ENCODE results near the gene DCUN1D5.
A peak's percentile ranks its signal among the peaks of the same experiment; 100 is the strongest.

DCUN1D5 gene

DNA sequence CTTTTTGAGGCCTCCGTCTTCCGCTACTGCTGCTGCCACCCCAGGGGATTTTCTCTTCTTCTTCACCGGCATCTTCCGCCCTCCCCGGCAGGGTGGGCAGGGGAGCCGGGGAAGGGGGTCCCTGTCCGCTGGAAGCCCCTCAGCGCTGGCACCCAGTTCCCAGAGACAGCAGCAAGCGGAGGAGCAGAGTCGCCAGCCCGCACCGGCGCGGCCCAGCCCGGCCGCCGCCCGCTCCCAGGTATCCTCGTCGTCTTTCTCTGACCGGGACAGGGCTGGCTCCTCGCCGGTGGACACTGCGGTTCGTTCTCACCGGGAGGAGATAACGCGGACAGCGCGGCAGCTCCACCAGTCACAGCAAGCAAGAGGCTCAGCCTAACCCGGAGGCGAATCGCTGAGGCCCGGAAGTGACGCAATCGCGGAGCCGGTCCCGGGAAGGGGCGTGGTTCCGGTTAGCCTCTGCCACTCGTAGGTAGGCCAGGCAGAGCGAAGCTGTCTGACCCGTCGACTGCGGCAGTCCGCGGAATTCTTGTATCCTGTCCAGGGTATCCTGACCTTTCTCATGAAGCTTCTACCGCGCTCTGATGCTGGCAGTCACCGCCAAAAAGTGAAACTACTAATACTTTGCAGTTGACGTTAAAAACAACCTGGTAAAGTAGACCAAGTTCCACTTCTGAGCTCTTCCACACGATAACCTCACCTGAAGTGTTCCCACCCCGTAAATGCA, at the start of gene DCUN1D5:
Gene DCUN1D5 (minus strand): TSS at position 360 of the 724 bp plus-strand sequence. CDS start 288 bp downstream, at position 72.
- DNase-seq: peak; percentile 95
- in situ Hi-C loops (cut with HindIII; ENCODE audit: low pct_ligation_motif_present, low pct_unique_long_range_greater_than_20kb, low sequenced_read_pairs): no loop called here

- DNase-seq: no peak
- in situ Hi-C loops (cut with HindIII; ENCODE audit: low pct_ligation_motif_present, low pct_unique_long_range_greater_than_20kb, low sequenced_read_pairs): no loop called here
Measured at GRCh38 chr11:103125462-103125861, 33.5 kb upstream of the DCUN1D5 start.

GRCh38 chr11:103114836-103115235, 22.9 kb upstream of the DCUN1D5 start:
- in situ Hi-C loops (cut with HindIII; ENCODE audit: low pct_ligation_motif_present, low pct_unique_long_range_greater_than_20kb, low sequenced_read_pairs): no loop called here
- no peak for DNase-seq

- no peak for DNase-seq
- in situ Hi-C loops (cut with HindIII; ENCODE audit: low pct_ligation_motif_present, low pct_unique_long_range_greater_than_20kb, low sequenced_read_pairs): no loop called here
Measured at GRCh38 chr11:103112364-103112763, 20.4 kb upstream of the DCUN1D5 start.

DNA sequence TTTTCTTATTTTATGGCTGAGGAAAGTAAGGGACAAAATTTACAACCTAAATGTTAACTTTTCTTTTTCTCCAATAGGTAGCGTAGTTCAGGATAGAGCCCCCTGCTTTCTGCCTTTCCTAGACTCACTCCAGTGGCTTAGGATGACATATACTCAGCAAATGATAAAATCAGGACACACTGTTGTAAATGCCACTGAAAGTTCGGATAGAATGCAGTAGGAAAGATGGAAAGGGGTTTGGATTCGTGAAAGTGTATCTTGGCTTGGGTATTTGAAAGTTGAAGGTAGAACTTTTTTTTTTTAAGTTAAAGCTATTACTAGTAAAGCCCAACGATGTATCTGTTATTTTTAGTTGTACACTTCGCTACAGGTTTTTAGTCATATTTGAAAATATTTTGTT, 19.4 kb upstream of the DCUN1D5 start:
- DNase-seq: no peak

DNA sequence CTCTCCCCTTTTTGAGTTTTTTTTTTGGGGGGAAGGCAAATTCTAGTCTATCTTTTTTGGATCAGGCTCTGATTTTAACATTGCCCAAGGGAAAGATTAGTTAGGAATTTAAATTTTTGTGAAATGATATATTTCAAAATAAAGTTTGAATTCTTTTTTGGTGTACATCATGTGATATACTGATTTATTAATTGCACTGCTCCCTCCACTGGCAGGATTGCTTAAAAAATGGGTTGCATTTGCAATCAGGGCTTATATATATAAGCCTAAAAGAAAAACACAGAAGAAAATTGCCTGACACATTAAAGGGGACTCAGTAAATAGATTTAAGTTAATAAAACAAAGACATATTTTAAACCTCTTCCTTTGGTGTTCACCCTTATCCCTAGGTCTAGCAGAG, 18.4 kb upstream of the DCUN1D5 start:
- peak; percentile 45 for DNase-seq
- in situ Hi-C loops (cut with HindIII; ENCODE audit: low pct_ligation_motif_present, low pct_unique_long_range_greater_than_20kb, low sequenced_read_pairs): no loop called here

More for the DNA sequence above, 19.4 kb upstream of the DCUN1D5 start:
- in situ Hi-C loops (cut with HindIII; ENCODE audit: low pct_ligation_motif_present, low pct_unique_long_range_greater_than_20kb, low sequenced_read_pairs): no loop called here

- peak; percentile 35 for DNase-seq
- in situ Hi-C loops (cut with HindIII; ENCODE audit: low pct_ligation_motif_present, low pct_unique_long_range_greater_than_20kb, low sequenced_read_pairs): no loop called here
Measured at GRCh38 chr11:103109818-103110388, 17.9 kb upstream of the DCUN1D5 start.

DNA sequence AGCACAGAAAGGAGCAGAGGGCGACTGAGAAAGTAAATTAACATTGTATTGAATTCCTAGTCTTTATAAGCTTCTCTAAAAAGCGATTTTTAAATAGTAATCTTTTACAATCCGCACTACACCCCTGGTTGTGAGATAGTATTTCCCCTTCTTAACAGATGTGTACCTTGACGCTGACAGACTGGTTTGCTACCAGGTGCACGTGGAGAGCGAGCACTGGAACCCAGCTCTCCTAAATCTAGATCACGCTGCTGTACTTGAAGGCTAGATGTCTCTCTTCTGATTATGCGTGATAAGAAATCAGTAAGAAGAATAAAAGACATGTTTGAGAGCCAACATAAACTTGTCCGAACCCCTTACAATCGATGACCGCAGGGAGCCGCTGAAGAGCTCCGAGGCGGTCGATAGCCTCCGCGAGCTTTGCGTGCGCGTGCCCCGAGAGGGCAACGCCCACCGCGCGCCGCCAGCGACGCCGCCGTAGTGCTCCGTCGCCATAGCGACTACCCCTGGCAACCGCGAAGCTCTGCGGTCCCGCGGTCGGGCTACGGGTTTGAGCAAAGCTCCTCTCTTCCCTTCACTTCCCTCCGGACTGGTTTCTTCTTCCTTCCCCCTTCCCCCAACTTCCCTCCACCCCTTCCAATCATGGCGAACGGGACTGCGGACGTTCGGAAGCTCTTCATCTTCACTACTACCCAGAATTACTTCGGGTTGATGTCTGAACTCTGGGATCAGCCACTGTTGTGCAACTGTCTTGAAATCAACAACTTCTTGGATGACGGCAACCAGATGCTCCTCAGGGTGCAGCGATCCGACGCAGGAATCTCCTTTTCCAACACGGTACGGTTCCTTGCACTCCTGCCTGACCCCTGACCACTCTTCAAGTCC, 17.2 kb upstream of the DCUN1D5 start, which contains the start of gene DYNC2H1:
Gene DYNC2H1 (plus strand): TSS at position 494 of the 885 bp plus-strand sequence. CDS start 149 bp downstream, at position 643.
- in situ Hi-C loops (cut with HindIII; ENCODE audit: low pct_ligation_motif_present, low pct_unique_long_range_greater_than_20kb, low sequenced_read_pairs): no loop called here
- DNase-seq: peak; percentile 91

GRCh38 chr11:103097279-103097678, 5.3 kb upstream of the DCUN1D5 start:
- in situ Hi-C loops (cut with HindIII; ENCODE audit: low pct_ligation_motif_present, low pct_unique_long_range_greater_than_20kb, low sequenced_read_pairs): no loop called here
- no peak for DNase-seq

DNA sequence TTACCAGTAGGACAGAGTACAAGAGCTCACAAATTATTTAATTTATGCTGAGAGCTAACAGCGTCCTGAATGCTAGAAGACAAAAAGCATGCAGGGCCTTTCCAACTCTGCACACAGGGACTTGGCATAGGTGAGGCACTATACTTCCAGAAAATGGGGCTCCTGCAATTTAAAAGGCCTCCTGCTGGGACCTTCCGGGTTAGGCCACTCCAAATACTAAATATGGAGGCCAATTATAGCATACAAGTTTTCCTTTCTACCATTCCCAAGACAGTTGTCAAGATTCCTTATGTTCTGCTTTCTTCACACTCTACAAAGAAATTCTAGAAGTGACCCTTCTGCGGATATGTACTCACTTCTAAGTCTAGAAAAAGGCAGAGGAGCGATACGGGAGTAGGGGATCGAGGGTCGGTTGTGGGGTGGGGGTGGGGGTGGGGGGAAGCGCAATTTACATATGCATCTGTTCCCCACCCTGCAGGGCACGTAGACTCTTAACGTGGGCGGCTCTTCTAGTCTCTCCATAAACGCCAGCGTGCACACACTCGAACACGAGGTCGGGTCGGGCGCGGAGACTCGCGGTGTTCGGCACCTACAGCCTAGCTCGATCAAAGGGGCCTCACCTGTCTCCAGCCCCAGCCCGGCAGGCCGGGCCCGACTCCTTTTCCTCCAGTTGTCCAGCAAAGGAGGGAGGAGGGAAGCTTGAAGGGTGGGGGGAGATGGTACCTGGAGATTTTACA, 728 bp downstream of the DCUN1D5 start:
- DNase-seq: peak; percentile 44
- in situ Hi-C loops (cut with HindIII; ENCODE audit: low pct_ligation_motif_present, low pct_unique_long_range_greater_than_20kb, low sequenced_read_pairs): no loop called here

DNA sequence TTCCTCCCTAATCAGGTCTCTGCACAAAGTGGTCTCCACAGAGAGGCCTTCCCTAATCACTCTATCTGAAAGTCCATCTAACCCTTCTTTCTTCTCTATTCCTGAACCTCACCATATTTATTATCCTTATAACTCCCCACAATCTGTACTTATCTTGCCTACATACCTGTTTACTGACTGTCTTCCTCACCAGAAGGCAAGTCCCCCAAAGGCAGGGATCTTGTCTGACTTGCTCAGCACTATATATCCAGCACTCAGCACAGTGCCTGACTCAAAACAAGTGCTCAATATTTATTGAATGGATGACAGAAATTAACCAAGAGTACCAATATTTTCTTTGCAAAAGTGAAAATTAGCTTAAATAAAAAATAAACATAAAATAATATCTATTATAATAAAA, 5.5 kb downstream of the DCUN1D5 start:
- in situ Hi-C loops (cut with HindIII; ENCODE audit: low pct_ligation_motif_present, low pct_unique_long_range_greater_than_20kb, low sequenced_read_pairs): no loop called here

GRCh38 chr11:103085758-103086365, 6.1 kb downstream of the DCUN1D5 start:
- in situ Hi-C loops (cut with HindIII; ENCODE audit: low pct_ligation_motif_present, low pct_unique_long_range_greater_than_20kb, low sequenced_read_pairs): no loop called here

More for the DNA sequence above, 5.5 kb downstream of the DCUN1D5 start:
- DNase-seq: no peak

GRCh38 chr11:103079833-103080232, 12.1 kb downstream of the DCUN1D5 start:
- DNase-seq: no peak
- in situ Hi-C loops (cut with HindIII; ENCODE audit: low pct_ligation_motif_present, low pct_unique_long_range_greater_than_20kb, low sequenced_read_pairs): no loop called here

More at GRCh38 chr11:103085758-103086365, 6.1 kb downstream of the DCUN1D5 start:
- no peak for DNase-seq

- DNase-seq: no peak
- in situ Hi-C loops (cut with HindIII; ENCODE audit: low pct_ligation_motif_present, low pct_unique_long_range_greater_than_20kb, low sequenced_read_pairs): no loop called here
Measured at GRCh38 chr11:103078710-103079109, 13.2 kb downstream of the DCUN1D5 start.

DNA sequence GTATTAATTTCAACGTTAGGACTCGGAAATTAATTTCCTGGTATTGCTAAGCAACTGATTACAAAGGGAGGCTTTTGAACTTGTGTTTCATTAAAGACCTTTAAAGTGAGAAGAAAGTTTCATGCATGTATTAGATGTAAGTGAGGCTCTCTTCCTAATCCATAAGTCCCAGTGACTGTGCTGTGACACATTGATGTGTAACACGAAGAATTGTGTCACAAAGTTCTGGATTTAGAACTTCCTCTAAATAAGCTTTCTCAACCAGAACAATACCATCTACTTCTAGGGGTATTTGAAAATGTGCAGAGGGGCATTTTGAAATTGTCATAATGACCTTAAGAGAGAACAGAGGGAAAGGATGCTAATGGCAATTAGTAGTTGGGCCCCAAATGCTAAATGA, 14.4 kb downstream of the DCUN1D5 start:
- in situ Hi-C loops (cut with HindIII; ENCODE audit: low pct_ligation_motif_present, low pct_unique_long_range_greater_than_20kb, low sequenced_read_pairs): no loop called here
- no peak for DNase-seq

DNA sequence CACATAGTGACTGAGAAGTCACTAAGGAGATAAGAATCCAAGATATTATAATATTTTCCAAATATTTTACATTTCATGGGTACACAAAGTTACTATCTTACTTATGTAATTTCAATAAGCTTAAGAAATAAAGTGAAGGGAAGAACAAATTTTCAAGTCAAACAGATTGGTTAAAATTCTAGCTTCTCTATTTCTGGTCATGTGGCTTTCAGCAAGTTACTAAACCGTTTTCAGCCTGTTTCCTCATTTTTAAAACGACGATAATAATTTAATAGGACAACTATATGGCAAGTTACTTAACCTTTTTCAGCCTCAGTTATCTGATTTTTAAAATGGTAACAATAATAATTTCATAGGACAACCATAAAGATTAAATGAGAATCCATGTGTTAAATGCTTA, 15.6 kb downstream of the DCUN1D5 start:
- in situ Hi-C loops (cut with HindIII; ENCODE audit: low pct_ligation_motif_present, low pct_unique_long_range_greater_than_20kb, low sequenced_read_pairs): no loop called here
- DNase-seq: no peak

DNA sequence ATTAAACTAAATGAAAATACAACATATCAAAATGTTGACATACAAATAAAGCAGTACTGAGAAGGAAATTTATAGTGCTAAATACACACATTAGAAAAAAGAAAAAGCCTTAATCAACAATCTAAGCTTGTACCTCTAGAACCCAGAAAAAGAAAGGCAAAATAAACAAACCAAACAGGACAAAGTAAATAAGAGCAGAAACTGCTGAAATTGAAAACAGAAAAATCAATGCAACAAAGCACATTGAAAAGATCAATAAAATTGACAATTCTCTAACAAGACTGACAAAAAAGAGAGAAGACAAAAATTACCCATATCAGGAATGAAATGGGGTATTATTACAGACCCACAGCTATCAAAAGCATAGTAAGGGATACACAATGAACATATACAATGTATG, 21.0 kb downstream of the DCUN1D5 start:
- in situ Hi-C loops (cut with HindIII; ENCODE audit: low pct_ligation_motif_present, low pct_unique_long_range_greater_than_20kb, low sequenced_read_pairs): no loop called here

GRCh38 chr11:103070142-103070541, 21.8 kb downstream of the DCUN1D5 start:
- no peak for DNase-seq
- in situ Hi-C loops (cut with HindIII; ENCODE audit: low pct_ligation_motif_present, low pct_unique_long_range_greater_than_20kb, low sequenced_read_pairs): no loop called here

More for the DNA sequence above, 21.0 kb downstream of the DCUN1D5 start:
- DNase-seq: no peak

Data from ACHN (cell line).